ENCODE measurements around the gene GRB14.

GRCh38 chr2:164473021-164473420 lies 148.3 kb downstream of the GRB14 start:
- TF ChIP-seq POLR2A (IDR thresholded peaks at IDR 0.05; ENCODE audit: low read depth, low read length) (no peak), POLR2AphosphoS5 (IDR thresholded peaks at IDR 0.05; ENCODE audit: low read depth, low read length) (no peak), TAF1 (IDR thresholded peaks at IDR 0.05; ENCODE audit: borderline replicate concordance, low read depth, low read length) (no peak)

Data from GM12892 (cell line).